ENCODE measurements around the gene ASTN2. TPM values are rescaled to one million over a fixed set of nuclear protein-coding genes. Genes with fewer than 3 reads are reported as not detected.

ASTN2 gene
- total and polyA plus RNA-seq, 10 of the 15 experiments (the other 5 are each of a cell fraction or from before 2014, with no cell fraction given), result 1.4 to 15.7 (median 7.0) TPM

GRCh38 chr9:116496167-116496566 lies 918.7 kb downstream of the ASTN2 start:
- no peaks in the 10 kb centered on the region for H3K27me3 ChIP-seq (replicated peaks in 1 of 2; ENCODE audit: control insufficient read depth in 2 of 2, insufficient read depth in 2 of 2, low read length in 1 of 2)
- no peaks in the 10 kb centered on the region for H4K20me1 ChIP-seq (ENCODE audit: control insufficient read depth, insufficient read depth)
- ChIA-PET RAD21 (ENCODE audit: unreplicated experiment) (no interaction called here), CTCF (interaction anchor here (0.9 to 2.4 kb wide), 3 partner anchors 9 to 75 kb away, joined by 3 to 13 read pairs (median 4); no protein-coding TSS in a partner anchor), POLR2A (no interaction called here), SMC1A (ENCODE audit: uncharacterized antibody, unreplicated experiment) (interaction anchor here (1.3 to 1.6 kb wide), 2 partner anchors 10 to 903 kb away, joined by 3 to 4 read pairs; no protein-coding TSS in a partner anchor)
- DNase-seq (ENCODE audit: low read depth, low spot score) (no peak), FAIRE-seq (no peak), ATAC-seq (no peak)
- no peak overlapping the region for H3K27ac ChIP-seq (ENCODE audit: control insufficient read depth, insufficient read depth)
- H3K4me2 ChIP-seq (ENCODE audit: control insufficient read depth, insufficient read depth), result no peak overlapping the region
- no peak overlapping the region for H3K4me3 ChIP-seq
- TF ChIP-seq HDAC6 (IDR thresholded peaks at IDR 0.05; ENCODE audit: unreplicated experiment) (no peak), E2F4 (IDR thresholded peaks at IDR 0.05; ENCODE audit: low read depth, low read length) (no peak), CEBPB (IDR thresholded peaks at IDR 0.05; ENCODE audit: borderline replicate concordance in 1 of 2, low read depth in 2 of 2, low read length in 2 of 2) (no peak), SMC3 (IDR thresholded peaks at IDR 0.05; ENCODE audit: borderline replicate concordance, low read length) (no peak), TCF3 (IDR thresholded peaks at IDR 0.05; ENCODE audit: borderline replicate concordance, insufficient read depth, low read depth, low read length) (no peak), NRF1 (conservative IDR thresholded peaks at IDR 0.05; ENCODE audit: low read depth, low read length) (no peak), RAD51 (IDR thresholded peaks at IDR 0.05) (no peak), ZNF24 (IDR thresholded peaks at IDR 0.05) (no peak), MLLT1 (IDR thresholded peaks at IDR 0.05) (no peak)
- no TSS peak for BruUV-seq (replicated peaks)
- H3K36me3 ChIP-seq (ENCODE audit: control insufficient read depth in 2 of 2, insufficient read depth in 2 of 2, low read length in 1 of 2), result no peaks in the 10 kb centered on the region
- H3K79me2 ChIP-seq (ENCODE audit: control insufficient read depth, insufficient read depth, low read length), result no peaks in the 10 kb centered on the region
- in situ Hi-C loops (cut with MboI) (no loop called here), intact Hi-C loops (cut with micrococcal nuclease; ENCODE audit: unreplicated experiment) (loop anchor here (5.0 to 10.0 kb wide), 5 partner anchors 76 to 904 kb away; no protein-coding TSS in a partner anchor)
- H2AFZ ChIP-seq (ENCODE audit: control insufficient read depth, low read depth, low read length), result no peak overlapping the region
- H3K9me3 ChIP-seq (replicated peaks; ENCODE audit: control insufficient read depth, insufficient read depth, low read length), result no peaks in the 10 kb centered on the region
- no peak overlapping the region for H3K9ac ChIP-seq (ENCODE audit: control insufficient read depth, insufficient read depth, low read length)
- WGBS (ENCODE audit: insufficient coverage, insufficient replicate concordance, low lambda C conversion rate, missing lambda C conversion rate), result 0% methylated on average over 1 of the region's 1 CpG
- H3K4me1 ChIP-seq (ENCODE audit: control insufficient read depth, insufficient read depth, low read length), result no peaks in the 10 kb centered on the region
